IPS DF 6.9 (cell line): ENCODE results near the gene GBF1.

Experiments
- DNase-seq: peaks from one replicate; pipeline ENCODE4 v3.0.0-alpha.2; 2013; ENCODE audit warnings: low read depth, low spot score
- H3K27ac ChIP-seq: one replicate; pipeline ENCODE4 v1.5.1; 2013; ENCODE audit warnings: low read length, control low read depth
- H3K27me3 ChIP-seq: 2 replicates; pipeline ENCODE4 v1.6.1; 2013; ENCODE audit warnings: mild to moderate bottlenecking, low read length; ENCODE audit not compliant: control insufficient read depth, insufficient read depth
- H3K36me3 ChIP-seq: 2 replicates; pipeline ENCODE4 v1.6.1; 2013; ENCODE audit warnings: low read length; ENCODE audit not compliant: control insufficient read depth, insufficient read depth
- H3K4me1 ChIP-seq: 2 replicates; pipeline ENCODE4 v1.6.1; 2013; ENCODE audit warnings: low read length; ENCODE audit not compliant: control insufficient read depth, insufficient read depth
- H3K4me3 ChIP-seq: 2 replicates; pipeline ENCODE4 v1.5.1; 2013; ENCODE audit warnings: mild to moderate bottlenecking, low read length
- H3K9me3 ChIP-seq: 2 replicates; pipeline ENCODE4 v1.6.1; 2013; ENCODE audit warnings: low read length, inconsistent platforms; ENCODE audit not compliant: control insufficient read depth, insufficient read depth
- WGBS: extraction: QIAGEN DNeasy Blood & Tissue Kit; methylation state at CpG from one replicate; pipeline ENCODE4 v1.1.7; 2013; ENCODE audit warnings: mixed read lengths, missing lambda C conversion rate; ENCODE audit not compliant: insufficient read length, insufficient coverage; 5-methylcytosine and 5-hydroxymethylcytosine counted together

GBF1 gene

GRCh38 chr10:102371295-102371694, 126.0 kb downstream of the GBF1 start:
- DNase-seq = no peak
- Histone ChIP-seq H3K4me1 (no peaks in the 10 kb centered on the region), H3K27ac (no peak overlapping the region), H3K4me3 (no peak overlapping the region), H3K9me3 (no peaks in the 10 kb centered on the region), H3K36me3 (peaks cover 9% of the 10 kb centered on the region), H3K27me3 (no peaks in the 10 kb centered on the region)
- WGBS = no CpG with 5 or more reads among the region's 2 CpGs

DNA sequence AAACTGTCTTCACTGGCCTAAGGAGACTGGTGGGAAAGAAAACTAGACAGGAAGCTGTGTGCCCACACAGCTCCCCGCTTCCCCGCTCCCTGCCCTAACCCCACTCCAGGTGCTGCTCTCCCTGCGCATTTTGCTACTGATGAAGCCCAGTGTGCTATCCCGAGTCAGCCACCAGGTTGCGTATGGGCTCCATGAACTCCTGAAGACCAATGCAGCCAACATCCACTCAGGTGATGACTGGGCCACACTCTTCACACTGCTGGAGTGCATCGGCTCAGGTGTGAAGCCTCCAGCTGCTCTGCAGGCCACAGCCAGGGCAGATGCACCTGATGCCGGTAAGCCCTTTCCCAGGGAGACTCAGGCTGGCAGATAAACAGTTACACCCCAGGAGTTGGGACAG, 129.9 kb downstream of the GBF1 start:
- no peaks in the 10 kb centered on the region for H3K27me3 ChIP-seq
- no peaks in the 10 kb centered on the region for H3K9me3 ChIP-seq
- no peak overlapping the region for H3K4me3 ChIP-seq
- no CpG with 5 or more reads among the region's 7 CpGs for WGBS
- no peaks in the 10 kb centered on the region for H3K4me1 ChIP-seq
- peaks cover 17% of the 10 kb centered on the region for H3K36me3 ChIP-seq
- DNase-seq = no peak
- no peak overlapping the region for H3K27ac ChIP-seq

DNA sequence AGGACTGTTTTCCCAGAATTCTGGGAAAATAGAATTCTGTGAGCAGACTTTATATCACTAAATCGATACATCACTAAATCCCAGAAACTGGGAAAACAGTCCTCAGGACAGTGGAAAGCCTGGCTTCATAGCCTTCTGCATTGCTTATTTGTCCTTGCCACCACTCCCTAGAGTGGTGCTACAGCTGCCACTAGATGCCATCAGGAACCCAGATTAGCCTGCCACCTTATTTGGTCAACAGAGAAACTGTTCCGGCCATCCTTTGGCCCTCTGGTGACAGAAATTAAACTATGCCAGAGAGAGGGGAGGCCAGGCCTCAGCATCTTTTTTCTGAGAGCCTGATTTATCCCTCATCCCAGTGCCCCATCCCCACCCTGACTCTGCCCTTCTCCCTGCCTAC, 130.5 kb downstream of the GBF1 start:
- Histone ChIP-seq H3K36me3 (peaks cover 11% of the 10 kb centered on the region; the same call in 1 of the 2 replicates), H3K4me1 (no peaks in the 10 kb centered on the region), H3K27me3 (no peaks in the 10 kb centered on the region), H3K27ac (no peak overlapping the region), H3K9me3 (no peaks in the 10 kb centered on the region), H3K4me3 (no peak overlapping the region)
- no CpG with 5 or more reads among the region's 2 CpGs for WGBS
- DNase-seq = no peak

DNA sequence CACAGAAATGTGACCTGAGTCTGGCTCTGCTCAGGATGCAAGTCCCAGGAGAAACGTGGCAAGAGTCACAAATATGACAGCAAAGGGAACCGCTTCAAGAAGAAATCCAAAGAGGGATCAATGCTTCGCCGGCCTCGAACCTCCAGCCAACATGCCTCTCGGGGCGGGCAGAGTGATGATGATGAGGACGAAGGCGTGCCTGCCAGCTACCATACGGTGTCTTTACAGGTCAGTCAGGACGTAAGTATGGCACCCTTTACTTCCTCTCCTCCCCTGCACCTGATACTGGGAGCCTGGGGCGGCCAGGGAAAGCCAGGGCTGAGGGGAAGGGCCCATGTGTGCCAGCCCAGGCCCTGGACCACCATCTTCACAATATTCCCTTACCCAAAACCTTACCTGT, 131.6 kb downstream of the GBF1 start:
- peaks cover 10% of the 10 kb centered on the region; the same call in 1 of the 2 replicates for H3K36me3 ChIP-seq
- H3K4me3 ChIP-seq = no peak overlapping the region
- H3K27me3 ChIP-seq = no peaks in the 10 kb centered on the region
- DNase-seq = no peak
- no CpG with 5 or more reads among the region's 12 CpGs for WGBS
- no peaks in the 10 kb centered on the region for H3K9me3 ChIP-seq
- no peak overlapping the region for H3K27ac ChIP-seq
- no peaks in the 10 kb centered on the region for H3K4me1 ChIP-seq

- no peak overlapping the region for H3K27ac ChIP-seq
- no peaks in the 10 kb centered on the region for H3K27me3 ChIP-seq
- H3K36me3 ChIP-seq = peaks cover 10% of the 10 kb centered on the region; the same call in 1 of the 2 replicates
- no peak for DNase-seq
- H3K4me1 ChIP-seq = no peaks in the 10 kb centered on the region
- no peak overlapping the region for H3K4me3 ChIP-seq
- H3K9me3 ChIP-seq = no peaks in the 10 kb centered on the region
- WGBS = no CpG with 5 or more reads among the region's 6 CpGs
These were observed 134.1 kb downstream of the GBF1 start for GRCh38 chr10:102379383-102379782.

DNA sequence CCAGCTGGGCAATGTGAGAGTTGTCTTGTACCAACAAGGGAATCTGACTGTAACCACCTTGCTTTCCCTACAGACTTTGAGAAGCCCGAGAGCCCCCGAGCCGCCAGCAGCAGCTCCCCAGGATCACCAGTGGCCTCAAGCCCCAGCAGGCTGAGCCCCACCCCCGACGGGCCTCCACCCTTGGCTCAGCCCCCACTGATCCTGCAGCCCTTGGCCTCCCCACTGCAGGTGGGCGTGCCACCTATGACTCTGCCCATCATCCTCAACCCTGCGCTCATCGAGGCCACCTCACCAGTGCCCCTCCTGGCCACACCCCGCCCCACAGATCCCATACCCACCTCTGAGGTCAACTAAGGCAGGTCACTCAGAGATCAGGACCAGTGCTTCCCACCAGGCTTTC, 136.7 kb downstream of the GBF1 start:
- H3K4me1 ChIP-seq = no peaks in the 10 kb centered on the region
- WGBS = no CpG with 5 or more reads among the region's 9 CpGs
- H3K27ac ChIP-seq = no peak overlapping the region
- H3K9me3 ChIP-seq = no peaks in the 10 kb centered on the region
- H3K27me3 ChIP-seq = no peaks in the 10 kb centered on the region
- DNase-seq = no peak
- H3K4me3 ChIP-seq = no peak overlapping the region
- peaks cover 8% of the 10 kb centered on the region; the same call in 1 of the 2 replicates for H3K36me3 ChIP-seq

DNA sequence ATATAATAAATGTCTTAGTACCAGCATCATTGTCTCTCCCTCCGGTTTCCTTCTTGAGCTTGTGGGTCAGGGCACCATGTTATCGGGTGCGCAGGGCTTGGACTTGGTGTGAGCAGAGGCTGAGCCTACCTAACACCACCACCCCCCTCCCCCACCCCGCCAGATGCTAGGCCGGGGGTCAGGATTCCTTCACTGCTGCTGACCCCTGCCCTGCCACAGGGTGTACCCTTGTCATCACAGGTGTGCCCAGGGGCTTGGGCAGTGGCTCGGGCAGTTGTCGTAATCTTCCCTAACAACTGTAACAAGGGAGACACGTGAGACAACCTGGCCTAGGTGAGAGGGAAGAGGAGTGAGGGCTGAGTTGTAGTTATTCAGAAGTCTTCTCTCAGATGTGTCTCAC, 137.5 kb downstream of the GBF1 start:
- no CpG with 5 or more reads among the region's 8 CpGs for WGBS
- H3K36me3 ChIP-seq = peaks cover 8% of the 10 kb centered on the region; the same call in 1 of the 2 replicates

GRCh38 chr10:102384053-102384452, 138.7 kb downstream of the GBF1 start:
- H3K27ac ChIP-seq = no peak overlapping the region
- H3K4me1 ChIP-seq = no peaks in the 10 kb centered on the region
- H3K4me3 ChIP-seq = no peak overlapping the region
- H3K9me3 ChIP-seq = no peaks in the 10 kb centered on the region
- no peaks in the 10 kb centered on the region for H3K27me3 ChIP-seq
- H3K36me3 ChIP-seq = peaks cover 8% of the 10 kb centered on the region; the same call in 1 of the 2 replicates
- DNase-seq = no peak
- no CpG with 5 or more reads among the region's 6 CpGs for WGBS

More for the DNA sequence above, 137.5 kb downstream of the GBF1 start:
- no peak overlapping the region for H3K27ac ChIP-seq
- no peak for DNase-seq
- no peaks in the 10 kb centered on the region for H3K27me3 ChIP-seq
- H3K4me1 ChIP-seq = no peaks in the 10 kb centered on the region
- H3K4me3 ChIP-seq = no peak overlapping the region
- H3K9me3 ChIP-seq = no peaks in the 10 kb centered on the region

- no peaks in the 10 kb centered on the region for H3K27me3 ChIP-seq
- H3K4me1 ChIP-seq = no peaks in the 10 kb centered on the region
- no peaks in the 10 kb centered on the region for H3K36me3 ChIP-seq
- no peak overlapping the region for H3K4me3 ChIP-seq
- no peak for DNase-seq
- no peaks in the 10 kb centered on the region for H3K9me3 ChIP-seq
- no CpG with 5 or more reads among the region's 4 CpGs for WGBS
- no peak overlapping the region for H3K27ac ChIP-seq
These were observed 139.5 kb downstream of the GBF1 start for GRCh38 chr10:102384606-102385429.

DNA sequence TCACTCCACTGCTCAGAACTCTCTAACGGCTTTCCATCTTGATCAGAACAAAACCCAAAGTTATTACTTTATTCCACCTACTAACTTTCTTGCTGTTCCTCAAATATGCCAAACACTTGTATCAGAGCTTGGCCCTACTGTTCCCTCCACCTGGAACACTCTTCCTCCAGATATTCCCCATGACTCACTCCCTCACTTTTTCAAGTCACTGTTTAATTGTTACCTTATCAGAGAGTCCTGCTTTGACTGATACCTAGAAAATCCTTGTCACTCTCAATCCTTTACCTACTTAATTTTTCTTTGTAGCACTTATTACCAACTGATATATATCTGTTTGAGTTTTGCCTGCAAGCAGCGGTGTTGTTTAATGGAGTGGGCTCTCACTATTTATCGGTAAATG, 144.6 kb downstream of the GBF1 start:
- WGBS = no CpG with 5 or more reads among the region's 3 CpGs
- no peak for DNase-seq

DNA sequence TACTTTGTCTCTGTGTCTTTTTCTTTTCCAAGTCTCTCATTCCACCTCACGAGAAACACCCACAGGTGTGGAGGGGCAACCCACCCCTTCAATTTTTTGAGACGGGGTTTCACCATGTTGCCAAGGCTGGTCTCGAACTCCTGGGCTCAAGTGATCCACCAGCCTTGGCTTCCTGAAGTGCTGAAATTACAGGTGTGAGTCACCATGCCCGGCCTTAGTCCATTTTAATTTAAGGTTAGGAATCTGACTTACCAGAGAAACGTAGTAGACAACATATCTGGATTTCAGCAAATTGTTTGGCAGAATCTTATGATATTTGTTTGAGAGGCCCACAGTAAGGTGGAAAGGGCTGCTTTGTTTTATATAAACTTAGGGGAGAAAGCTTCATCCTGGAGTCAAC, 147.0 kb downstream of the GBF1 start:
- WGBS = no CpG with 5 or more reads among the region's 5 CpGs
- H3K4me1 ChIP-seq = peaks cover 3% of the 10 kb centered on the region; the same call in 1 of the 2 replicates
- no peaks in the 10 kb centered on the region for H3K9me3 ChIP-seq
- H3K4me3 ChIP-seq = no peak overlapping the region
- H3K36me3 ChIP-seq = no peaks in the 10 kb centered on the region
- H3K27me3 ChIP-seq = peaks cover 5% of the 10 kb centered on the region; the same call in 1 of the 2 replicates
- no peak overlapping the region for H3K27ac ChIP-seq
- no peak for DNase-seq

More for the DNA sequence above, 144.6 kb downstream of the GBF1 start:
- Histone ChIP-seq H3K4me1 (no peaks in the 10 kb centered on the region), H3K4me3 (no peak overlapping the region), H3K27me3 (peaks cover 5% of the 10 kb centered on the region; the same call in 1 of the 2 replicates), H3K36me3 (no peaks in the 10 kb centered on the region), H3K27ac (no peak overlapping the region), H3K9me3 (no peaks in the 10 kb centered on the region)
